Neuronal stem cell (in vitro differentiated cells): Measurements from ENCODE around the gene C12orf42.
A peak's percentile ranks its signal among the peaks of the same experiment; 100 is the strongest.

Source experiments
- DNase-seq: peaks from one replicate; pipeline ENCODE4 v3.0.0-alpha.2; 2013; ENCODE audit warnings: low spot score
- H2AFZ ChIP-seq: one replicate; pipeline ENCODE4 v1.6.1; 2013; ENCODE audit warnings: mild to moderate bottlenecking, low read length, inconsistent platforms
- H2AK5ac ChIP-seq: 2 replicates; pipeline ENCODE4 v1.6.1; 2013; ENCODE audit warnings: low read depth, mild to moderate bottlenecking, inconsistent platforms, low read length, moderate library complexity, mixed read lengths
- H2BK120ac ChIP-seq: 2 replicates; pipeline ENCODE4 v1.6.1; 2013; ENCODE audit warnings: low read depth, mild to moderate bottlenecking, inconsistent platforms, low read length, moderate library complexity, mixed read lengths
- H2BK12ac ChIP-seq: one replicate; pipeline ENCODE4 v1.6.1; 2013; ENCODE audit warnings: low read length, inconsistent platforms
- H2BK15ac ChIP-seq: 2 replicates; pipeline ENCODE4 v1.6.1; 2013; ENCODE audit warnings: mild to moderate bottlenecking, low read length, inconsistent platforms, mixed read lengths
- H2BK5ac ChIP-seq: one replicate; pipeline ENCODE4 v1.6.1; 2013; ENCODE audit warnings: inconsistent platforms, mild to moderate bottlenecking, low read length, moderate library complexity
- H3K14ac ChIP-seq: one replicate; pipeline ENCODE4 v1.6.1; 2013; ENCODE audit warnings: low read length, inconsistent platforms
- H3K18ac ChIP-seq: 2 replicates; pipeline ENCODE4 v1.6.1; 2013; ENCODE audit warnings: low read length, inconsistent platforms
- H3K23ac ChIP-seq: 2 replicates; pipeline ENCODE4 v1.6.1; 2013; ENCODE audit warnings: low read depth, mild to moderate bottlenecking, mixed read lengths, low read length, inconsistent platforms; ENCODE audit not compliant: poor library complexity
- H3K27ac ChIP-seq: replicated peaks from 3 replicates; pipeline ENCODE4 v1.5.1; 2013; ENCODE audit warnings: low read length, inconsistent platforms
- H3K27me3 ChIP-seq, 3 experiments: 2 replicates each; pipeline ENCODE4 v1.6.1; 2013; ENCODE audit warnings: low read length in 3 of 3, mild to moderate bottlenecking in 2 of 3, inconsistent platforms in 1 of 3, low read depth in 1 of 3, mixed read lengths in 1 of 3, moderate library complexity in 1 of 3; ENCODE audit not compliant: control insufficient read depth in 3 of 3, insufficient read depth in 3 of 3
- H3K36me3 ChIP-seq, 2 donors: replicated peaks in 1 of 2; 2 replicates each; pipeline ENCODE4 v1.6.1; 2013; ENCODE audit warnings: low read length in 2 of 2; ENCODE audit not compliant: control insufficient read depth in 2 of 2, insufficient read depth in 2 of 2
- H3K4ac ChIP-seq: 2 replicates; pipeline ENCODE4 v1.6.1; 2013; ENCODE audit warnings: inconsistent platforms, mild to moderate bottlenecking, low read length, moderate library complexity
- H3K4me1 ChIP-seq, 2 donors: 1 replicate in 1 of 2; 2 replicates in 1 of 2; pipeline ENCODE4 v1.6.1; 2013; ENCODE audit warnings: low read length in 2 of 2, low read depth in 1 of 2; ENCODE audit not compliant: control insufficient read depth in 2 of 2, insufficient read depth in 1 of 2
- H3K4me2 ChIP-seq: one replicate; pipeline ENCODE4 v1.6.1; 2013; ENCODE audit warnings: mild to moderate bottlenecking, low read length, inconsistent platforms; ENCODE audit not compliant: insufficient read depth, poor library complexity, severe bottlenecking
- H3K4me3 ChIP-seq, 2 donors: 2 replicates each; pipeline ENCODE4 v1.5.1; 2013; ENCODE audit warnings: low read length in 2 of 2, mild to moderate bottlenecking in 2 of 2, inconsistent platforms in 1 of 2, moderate library complexity in 1 of 2
- H3K79me1 ChIP-seq: one replicate; pipeline ENCODE4 v1.6.1; 2013; ENCODE audit warnings: low read depth, mild to moderate bottlenecking, inconsistent platforms, low read length, moderate library complexity
- H3K9ac ChIP-seq: one replicate; pipeline ENCODE4 v1.6.1; 2013; ENCODE audit warnings: mild to moderate bottlenecking, low read depth, low read length, inconsistent platforms; ENCODE audit not compliant: poor library complexity
- H3K9me3 ChIP-seq, 2 donors: replicated peaks in 1 of 2; 2 replicates each; pipeline versions ENCODE3 to v1.6.1; 2013; ENCODE audit warnings: low read length in 2 of 2, mild to moderate bottlenecking in 2 of 2, inconsistent platforms in 1 of 2, low read depth in 1 of 2, mixed read lengths in 1 of 2, moderate library complexity in 1 of 2; ENCODE audit not compliant: control insufficient read depth in 2 of 2, insufficient read depth in 1 of 2
- H4K8ac ChIP-seq: one replicate; pipeline ENCODE4 v1.6.1; 2013; ENCODE audit warnings: low read depth, mild to moderate bottlenecking, inconsistent platforms, low read length, moderate library complexity
- H4K91ac ChIP-seq: one replicate; pipeline ENCODE4 v1.6.1; 2013; ENCODE audit warnings: low read length, low read depth, mild to moderate bottlenecking, inconsistent platforms; ENCODE audit not compliant: poor library complexity
- WGBS, 2 donors: extraction: QIAGEN DNeasy Blood & Tissue Kit; methylation state at CpG; one replicate each; pipeline ENCODE4 v1.1.7; 2013; ENCODE audit warnings: missing lambda C conversion rate in 2 of 2, mixed read lengths in 1 of 2; ENCODE audit not compliant: insufficient read length in 2 of 2, insufficient replicate concordance in 1 of 2; ENCODE audit errors: extremely low coverage in 2 of 2; 5-methylcytosine and 5-hydroxymethylcytosine counted together

C12orf42 gene

GRCh38 chr12:103515341-103515740, 19.6 kb upstream of the C12orf42 start:
- no peak overlapping the region for H2AK5ac ChIP-seq
- no peak overlapping the region for H3K4me2 ChIP-seq
- H4K91ac ChIP-seq: no peak overlapping the region
- no peak overlapping the region for H2BK5ac ChIP-seq
- H3K23ac ChIP-seq: no peak overlapping the region
- H3K27ac ChIP-seq: no peak overlapping the region
- H4K8ac ChIP-seq: no peak overlapping the region
- H3K14ac ChIP-seq: no peak overlapping the region
- H3K9ac ChIP-seq: no peak overlapping the region
- H3K36me3 ChIP-seq: no peaks in the 10 kb centered on the region
- H3K4me1 ChIP-seq: no peaks in the 10 kb centered on the region
- H3K4me3 ChIP-seq: no peak overlapping the region
- no peak overlapping the region for H3K4ac ChIP-seq
- H3K18ac ChIP-seq: no peak overlapping the region
- H3K9me3 ChIP-seq: no peaks in the 10 kb centered on the region
- no peaks in the 10 kb centered on the region for H3K27me3 ChIP-seq
- H2BK120ac ChIP-seq: no peak overlapping the region
- no peaks in the 10 kb centered on the region for H3K79me1 ChIP-seq
- H2BK15ac ChIP-seq: no peak overlapping the region
- H2BK12ac ChIP-seq: no peak overlapping the region
- H2AFZ ChIP-seq: no peak overlapping the region
- no peak for DNase-seq

GRCh38 chr12:103513875-103514274, 18.1 kb upstream of the C12orf42 start:
- Histone ChIP-seq H3K79me1 (no peaks in the 10 kb centered on the region), H3K4ac (no peak overlapping the region), H2BK15ac (no peak overlapping the region), H3K23ac (no peak overlapping the region), H2BK5ac (no peak overlapping the region), H3K36me3 (no peaks in the 10 kb centered on the region), H3K27me3 (no peaks in the 10 kb centered on the region), H3K4me2 (no peak overlapping the region), H2BK120ac (no peak overlapping the region), H3K27ac (no peak overlapping the region), H3K4me3 (no peak overlapping the region), H3K4me1 (no peaks in the 10 kb centered on the region), H2BK12ac (no peak overlapping the region), H3K18ac (no peak overlapping the region), H2AK5ac (no peak overlapping the region), H4K8ac (no peak overlapping the region), H3K9me3 (no peaks in the 10 kb centered on the region), H4K91ac (no peak overlapping the region), H3K9ac (no peak overlapping the region), H2AFZ (no peak overlapping the region), H3K14ac (no peak overlapping the region)
- no CpG with 5 or more reads among the region's 3 CpGs for WGBS, 2 donors
- no peak for DNase-seq

GRCh38 chr12:103505371-103506236, 9.8 kb upstream of the C12orf42 start:
- H3K9me3 ChIP-seq: no peaks in the 10 kb centered on the region
- DNase-seq: no peak
- H3K4me2 ChIP-seq: no peak overlapping the region
- H3K14ac ChIP-seq: no peak overlapping the region
- H2AFZ ChIP-seq: no peak overlapping the region
- H2BK15ac ChIP-seq: no peak overlapping the region
- no peak overlapping the region for H2AK5ac ChIP-seq
- H3K4ac ChIP-seq: no peak overlapping the region
- H2BK120ac ChIP-seq: no peak overlapping the region
- H3K18ac ChIP-seq: no peak overlapping the region
- H2BK5ac ChIP-seq: no peak overlapping the region
- H3K23ac ChIP-seq: no peak overlapping the region
- WGBS, 2 donors: no CpG with 5 or more reads among the region's 9 CpGs
- no peak overlapping the region for H2BK12ac ChIP-seq
- no peak overlapping the region for H4K8ac ChIP-seq
- no peaks in the 10 kb centered on the region for H3K79me1 ChIP-seq
- no peak overlapping the region for H3K4me3 ChIP-seq
- no peaks in the 10 kb centered on the region for H3K27me3 ChIP-seq
- H3K4me1 ChIP-seq: no peaks in the 10 kb centered on the region
- no peaks in the 10 kb centered on the region for H3K36me3 ChIP-seq
- no peak overlapping the region for H3K27ac ChIP-seq
- H3K9ac ChIP-seq: no peak overlapping the region
- no peak overlapping the region for H4K91ac ChIP-seq

- Histone ChIP-seq H3K18ac (no peak overlapping the region), H2BK15ac (peak overlapping the region; percentile 4), H3K4me2 (no peak overlapping the region), H4K8ac (no peak overlapping the region), H2BK5ac (no peak overlapping the region), H2BK12ac (no peak overlapping the region), H3K4me1 (no peaks in the 10 kb centered on the region), H4K91ac (no peak overlapping the region), H3K9ac (no peak overlapping the region), H2AFZ (no peak overlapping the region), H3K23ac (no peak overlapping the region), H3K27me3 (no peaks in the 10 kb centered on the region), H2BK120ac (no peak overlapping the region), H3K9me3 (no peaks in the 10 kb centered on the region), H3K4me3 (no peak overlapping the region), H2AK5ac (no peak overlapping the region), H3K4ac (no peak overlapping the region), H3K27ac (no peak overlapping the region), H3K14ac (no peak overlapping the region), H3K79me1 (no peaks in the 10 kb centered on the region), H3K36me3 (no peaks in the 10 kb centered on the region)
- WGBS, 2 donors: no CpG with 5 or more reads among the region's 7 CpGs
- no peak for DNase-seq
Measured at GRCh38 chr12:103504606-103505005, 8.8 kb upstream of the C12orf42 start.
